HEK293 (cell line): ENCODE data around the gene ADAMTSL4.
A peak's percentile ranks its signal among the peaks of the same experiment; 100 is the strongest.

Experiments
- CTCF ChIA-PET: fragments of 350-600 bp; formaldehyde crosslinking; extraction: SDS; loops from one replicate; lab custom pipeline; 2021; ENCODE audit warnings: antibody characterized with exemption; lab: Yijun Ruan, JAX
- POLR2A ChIA-PET: fragments of 300-600 bp; formaldehyde crosslinking; extraction: SDS; loops from one replicate; lab custom pipeline; 2020; ENCODE audit warnings: antibody characterized with exemption, inconsistent platforms; lab: Yijun Ruan, JAX
- H3K27ac ChIP-seq: fragments of 200-500 bp; sonication (Bioruptor generic); 2 replicates; pipeline ENCODE4 v1.5.1; 2014; ENCODE audit warnings: low read depth, low read length, control low read depth, inconsistent platforms; ENCODE audit errors: extremely low read depth
- H3K36me3 ChIP-seq, 2 experiments: fragments of 200-500 bp in 1 of 2; sonication (Bioruptor generic) in 1 of 2; 1 replicate in 1 of 2; 2 replicates in 1 of 2; pipeline ENCODE4 v1.5.1; 2014 to 2017; ENCODE audit warnings: inconsistent platforms in 2 of 2, low read length in 2 of 2; ENCODE audit not compliant: control insufficient read depth in 2 of 2, insufficient read depth in 1 of 2
- H3K4me1 ChIP-seq: fragments of 200-500 bp; sonication (Bioruptor generic); 2 replicates; pipeline ENCODE4 v1.5.1; 2014; ENCODE audit warnings: mild to moderate bottlenecking, low read length, inconsistent platforms; ENCODE audit not compliant: control insufficient read depth, insufficient read depth
- H3K4me3 ChIP-seq: 2 replicates; pipeline ENCODE4 v1.5.1; 2011; ENCODE audit warnings: low read depth, mild to moderate bottlenecking, control low read depth, low read length, moderate library complexity
- H3K9me3 ChIP-seq: fragments of 200-500 bp; sonication (Bioruptor generic); 2 replicates; pipeline ENCODE4 v1.5.1; 2014; ENCODE audit warnings: low read depth, low read length, inconsistent platforms; ENCODE audit not compliant: control insufficient read depth, insufficient read depth
- KLF1 ChIP-seq: fragments of 450-650 bp; formaldehyde crosslinking; IDR thresholded peaks from 2 replicates; pipeline ENCODE4 v1.5.1; 2016; ENCODE audit warnings: missing biosample characterization, missing genetic modification characterization
- PBX3 ChIP-seq: sonication (generic); formaldehyde crosslinking; IDR thresholded peaks from 2 replicates; pipeline ENCODE4 v1.8.1; 2022; ENCODE audit warnings: mild to moderate bottlenecking, moderate library complexity, missing genetic modification reagents
- SALL2 ChIP-seq: fragments of 450-650 bp; formaldehyde crosslinking; IDR thresholded peaks from 2 replicates; pipeline ENCODE4 v1.5.0; 2017; ENCODE audit warnings: missing biosample characterization, mild to moderate bottlenecking, missing genetic modification characterization, borderline replicate concordance
- ZBTB7A ChIP-seq: fragments of 450-650 bp; formaldehyde crosslinking; IDR thresholded peaks from 2 replicates; pipeline ENCODE4 v1.5.1; 2016; ENCODE audit warnings: low read depth, missing biosample characterization, missing genetic modification characterization
- ZFHX2 ChIP-seq: fragments of 450-650 bp; formaldehyde crosslinking; conservative IDR thresholded peaks from 2 replicates; pipeline ENCODE4 v1.5.1; 2016; ENCODE audit warnings: missing biosample characterization, missing genetic modification characterization
- ZNF10 ChIP-seq: fragments of 450-650 bp; formaldehyde crosslinking; IDR thresholded peaks from 2 replicates; pipeline ENCODE4 v1.5.1; 2017; ENCODE audit warnings: missing biosample characterization, missing genetic modification characterization
- ZNF114 ChIP-seq: fragments of 450-650 bp; formaldehyde crosslinking; IDR thresholded peaks from 2 replicates; pipeline ENCODE4 v1.5.0; 2017; ENCODE audit warnings: missing biosample characterization, missing genetic modification characterization
- ZNF121 ChIP-seq: fragments of 450-650 bp; formaldehyde crosslinking; IDR thresholded peaks from 2 replicates; pipeline ENCODE4 v1.5.1; 2016; ENCODE audit warnings: missing biosample characterization, missing genetic modification characterization
- ZNF132 ChIP-seq: fragments of 450-650 bp; formaldehyde crosslinking; IDR thresholded peaks from 2 replicates; pipeline ENCODE4 v1.5.1; 2017; ENCODE audit warnings: missing biosample characterization, missing genetic modification characterization, borderline replicate concordance
- ZNF335 ChIP-seq: fragments of 450-650 bp; formaldehyde crosslinking; conservative IDR thresholded peaks from 2 replicates; pipeline ENCODE4 v1.5.1; 2016; ENCODE audit warnings: missing biosample characterization, missing genetic modification characterization
- ZNF366 ChIP-seq: fragments of 450-650 bp; formaldehyde crosslinking; conservative IDR thresholded peaks from 2 replicates; pipeline ENCODE4 v1.5.1; 2016; ENCODE audit warnings: missing biosample characterization, missing genetic modification characterization
- ZNF37A ChIP-seq: fragments of 450-650 bp; IDR thresholded peaks from 2 replicates; pipeline ENCODE4 v1.5.1; 2018; ENCODE audit warnings: missing biosample characterization, missing genetic modification characterization
- ZNF501 ChIP-seq: fragments of 450-650 bp; formaldehyde crosslinking; IDR thresholded peaks from 2 replicates; pipeline ENCODE4 v1.5.1; 2016; ENCODE audit warnings: missing biosample characterization, missing genetic modification characterization
- ZNF558 ChIP-seq: fragments of 450-650 bp; formaldehyde crosslinking; IDR thresholded peaks from 2 replicates; pipeline ENCODE4 v1.5.1; 2016; ENCODE audit warnings: missing biosample characterization, missing genetic modification characterization
- ZNF596 ChIP-seq: fragments of 450-650 bp; IDR thresholded peaks from 2 replicates; pipeline ENCODE4 v1.5.0; 2018; ENCODE audit warnings: missing biosample characterization, mild to moderate bottlenecking, missing genetic modification characterization, moderate library complexity
- ZNF600 ChIP-seq: fragments of 450-650 bp; formaldehyde crosslinking; IDR thresholded peaks from 2 replicates; pipeline ENCODE4 v1.5.1; 2016; ENCODE audit warnings: missing biosample characterization, missing genetic modification characterization
- ZNF621 ChIP-seq: fragments of 450-650 bp; formaldehyde crosslinking; IDR thresholded peaks from 2 replicates; pipeline ENCODE4 v1.5.1; 2017; ENCODE audit warnings: missing biosample characterization, missing genetic modification characterization
- ZNF623 ChIP-seq: fragments of 450-650 bp; formaldehyde crosslinking; IDR thresholded peaks from 2 replicates; pipeline ENCODE4 v1.5.1; 2016; ENCODE audit warnings: missing biosample characterization, missing genetic modification characterization
- ZNF624 ChIP-seq: fragments of 450-650 bp; formaldehyde crosslinking; IDR thresholded peaks from 2 replicates; pipeline ENCODE4 v1.5.1; 2017; ENCODE audit warnings: missing biosample characterization, missing genetic modification characterization
- ZNF660 ChIP-seq: fragments of 450-650 bp; IDR thresholded peaks from 2 replicates; pipeline ENCODE4 v1.5.1; 2018; ENCODE audit warnings: missing biosample characterization, mild to moderate bottlenecking, missing genetic modification characterization
- ZNF701 ChIP-seq: fragments of 450-650 bp; formaldehyde crosslinking; IDR thresholded peaks from 2 replicates; pipeline ENCODE4 v1.5.1; 2016; ENCODE audit warnings: missing biosample characterization, missing genetic modification characterization
- TF ChIP-seq, protein P1 (sequence below): fragments of 450-650 bp; formaldehyde crosslinking; IDR thresholded peaks from 2 replicates; pipeline ENCODE4 v1.5.1; 2016; ENCODE audit warnings: missing biosample characterization, missing genetic modification characterization, borderline replicate concordance
- TF ChIP-seq, protein P2 (sequence below): fragments of 450-650 bp; formaldehyde crosslinking; IDR thresholded peaks from 2 replicates; pipeline ENCODE4 v1.5.1; 2016; ENCODE audit warnings: missing biosample characterization, missing genetic modification characterization
- TF ChIP-seq, protein P3 (sequence below): fragments of 450-650 bp; formaldehyde crosslinking; IDR thresholded peaks from 2 replicates; pipeline ENCODE4 v1.5.1; 2016; ENCODE audit warnings: missing biosample characterization, missing genetic modification characterization

Gene ADAMTSL4

DNA sequence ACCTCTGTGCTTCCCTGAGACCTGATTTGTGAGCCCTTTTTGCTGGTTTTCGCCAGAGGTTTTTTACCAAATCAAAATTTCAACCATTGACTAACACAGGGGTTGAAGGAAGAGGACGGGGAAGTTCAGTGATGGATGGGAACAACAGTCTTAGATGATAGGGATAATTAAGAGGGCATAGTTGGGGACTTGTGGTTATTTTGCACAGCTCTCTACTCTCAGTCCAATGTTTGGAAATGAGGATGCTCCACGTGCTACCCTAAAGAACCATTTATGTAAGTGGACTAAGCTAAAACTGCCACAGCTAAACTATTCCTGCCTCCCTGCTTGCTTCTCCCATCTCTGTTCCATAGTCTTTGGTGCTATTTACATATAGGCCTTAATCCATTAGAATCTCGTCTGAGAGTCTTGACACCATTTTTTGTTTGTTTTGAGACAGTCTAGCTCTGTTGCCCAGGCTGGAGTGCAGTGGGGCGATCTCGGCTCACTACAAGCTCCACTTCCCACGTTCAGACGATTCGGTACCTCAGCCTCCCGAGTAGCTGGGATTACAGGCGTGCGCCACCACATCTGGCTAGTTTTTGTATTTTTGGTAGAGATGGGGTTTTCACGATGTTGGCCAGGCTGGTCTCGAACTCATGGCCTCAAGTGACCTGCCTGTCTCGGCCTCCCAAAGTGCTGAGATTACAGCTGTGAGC is 30.9 kb downstream of the ADAMTSL4 start:
- CTCF ChIA-PET = interaction anchor here (0.5 to 14.0 kb wide), 13 partner anchors 9 to 418 kb away, joined by 3 to 135 read pairs (median 4); partner anchors contain the start of genes ENSA and FALEC
- peak overlapping the region; percentile 95 for H3K27ac ChIP-seq
- H3K9me3 ChIP-seq = no peaks in the 10 kb centered on the region
- POLR2A ChIA-PET = interaction anchor here (0.6 to 13.5 kb wide), 31 partner anchors 9 to 740 kb away, joined by 3 to 272 read pairs (median 5); partner anchors contain the start of genes ADAMTSL4, APH1A, ENSA and FALEC
- H3K4me3 ChIP-seq = peak overlapping the region; percentile 46
- H3K36me3 ChIP-seq = peaks cover 0 to 38% of the 10 kb centered on the region in 2 experiments; a peak in 2 of 3 replicates
- no peaks in the 10 kb centered on the region for H3K4me1 ChIP-seq
- TF ChIP-seq, protein P1, sequence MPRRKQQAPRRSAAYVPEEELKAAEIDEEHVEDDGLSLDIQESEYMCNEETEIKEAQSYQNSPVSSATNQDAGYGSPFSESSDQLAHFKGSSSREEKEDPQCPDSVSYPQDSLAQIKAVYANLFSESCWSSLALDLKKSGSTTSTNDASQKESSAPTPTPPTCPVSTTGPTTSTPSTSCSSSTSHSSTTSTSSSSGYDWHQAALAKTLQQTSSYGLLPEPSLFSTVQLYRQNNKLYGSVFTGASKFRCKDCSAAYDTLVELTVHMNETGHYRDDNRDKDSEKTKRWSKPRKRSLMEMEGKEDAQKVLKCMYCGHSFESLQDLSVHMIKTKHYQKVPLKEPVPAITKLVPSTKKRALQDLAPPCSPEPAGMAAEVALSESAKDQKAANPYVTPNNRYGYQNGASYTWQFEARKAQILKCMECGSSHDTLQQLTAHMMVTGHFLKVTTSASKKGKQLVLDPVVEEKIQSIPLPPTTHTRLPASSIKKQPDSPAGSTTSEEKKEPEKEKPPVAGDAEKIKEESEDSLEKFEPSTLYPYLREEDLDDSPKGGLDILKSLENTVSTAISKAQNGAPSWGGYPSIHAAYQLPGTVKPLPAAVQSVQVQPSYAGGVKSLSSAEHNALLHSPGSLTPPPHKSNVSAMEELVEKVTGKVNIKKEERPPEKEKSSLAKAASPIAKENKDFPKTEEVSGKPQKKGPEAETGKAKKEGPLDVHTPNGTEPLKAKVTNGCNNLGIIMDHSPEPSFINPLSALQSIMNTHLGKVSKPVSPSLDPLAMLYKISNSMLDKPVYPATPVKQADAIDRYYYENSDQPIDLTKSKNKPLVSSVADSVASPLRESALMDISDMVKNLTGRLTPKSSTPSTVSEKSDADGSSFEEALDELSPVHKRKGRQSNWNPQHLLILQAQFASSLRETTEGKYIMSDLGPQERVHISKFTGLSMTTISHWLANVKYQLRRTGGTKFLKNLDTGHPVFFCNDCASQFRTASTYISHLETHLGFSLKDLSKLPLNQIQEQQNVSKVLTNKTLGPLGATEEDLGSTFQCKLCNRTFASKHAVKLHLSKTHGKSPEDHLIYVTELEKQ (tag by site-specific recombination) = no peak
- TF ChIP-seq PBX3 (CRISPR knock-in tag) (no peak), KLF1 (tag by site-specific recombination) (no peak), ZNF121 (0 out of 2 replicates have a peak, but pooled peaks have one; percentile 12), ZNF335 (tag by site-specific recombination) (peak; percentile 89), ZNF10 (tag by site-specific recombination) (no peak), ZNF623 (tag by site-specific recombination) (no peak), ZNF600 (tag by site-specific recombination) (0 out of 2 replicates have a peak, but pooled peaks have one; percentile 26), ZNF501 (0 out of 2 replicates have a peak, but pooled peaks have one; percentile 25), ZNF701 (tag by site-specific recombination) (no peak), ZNF558 (no peak), ZNF366 (no peak), ZNF114 (no peak), ZNF596 (tag by site-specific recombination) (no peak), ZFHX2 (tag by site-specific recombination) (no peak), SALL2 (tag by site-specific recombination) (no peak), ZNF132 (tag by site-specific recombination) (no peak), ZNF621 (tag by site-specific recombination) (no peak), ZNF37A (tag by site-specific recombination) (no peak), ZBTB7A (tag by site-specific recombination) (no peak), ZNF660 (peak; percentile 27; the same call in 1 of the 2 replicates), ZNF624 (tag by site-specific recombination) (no peak)
- TF ChIP-seq, protein P2, sequence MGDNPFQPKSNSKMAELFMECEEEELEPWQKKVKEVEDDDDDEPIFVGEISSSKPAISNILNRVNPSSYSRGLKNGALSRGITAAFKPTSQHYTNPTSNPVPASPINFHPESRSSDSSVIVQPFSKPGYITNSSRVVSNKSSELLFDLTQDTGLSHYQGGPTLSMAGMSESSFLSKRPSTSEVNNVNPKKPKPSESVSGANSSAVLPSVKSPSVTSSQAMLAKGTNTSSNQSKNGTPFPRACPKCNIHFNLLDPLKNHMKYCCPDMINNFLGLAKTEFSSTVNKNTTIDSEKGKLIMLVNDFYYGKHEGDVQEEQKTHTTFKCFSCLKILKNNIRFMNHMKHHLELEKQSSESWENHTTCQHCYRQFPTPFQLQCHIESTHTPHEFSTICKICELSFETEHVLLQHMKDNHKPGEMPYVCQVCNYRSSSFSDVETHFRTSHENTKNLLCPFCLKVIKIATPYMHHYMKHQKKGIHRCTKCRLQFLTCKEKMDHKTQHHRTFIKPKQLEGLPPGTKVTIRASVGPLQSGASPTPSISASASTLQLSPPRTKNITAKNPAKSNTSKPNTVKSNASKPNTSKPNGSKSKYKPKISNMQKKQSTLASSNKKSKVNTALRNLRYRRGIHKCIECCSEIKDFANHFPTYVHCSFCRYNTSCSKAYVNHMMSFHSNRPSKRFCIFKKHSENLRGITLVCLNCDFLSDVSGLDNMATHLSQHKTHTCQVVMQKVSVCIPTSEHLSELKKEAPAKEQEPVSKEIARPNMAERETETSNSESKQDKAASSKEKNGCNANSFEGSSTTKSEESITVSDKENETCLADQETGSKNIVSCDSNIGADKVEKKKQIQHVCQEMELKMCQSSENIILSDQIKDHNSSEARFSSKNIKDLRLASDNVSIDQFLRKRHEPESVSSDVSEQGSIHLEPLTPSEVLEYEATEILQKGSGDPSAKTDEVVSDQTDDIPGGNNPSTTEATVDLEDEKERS (tag by site-specific recombination) = peak; percentile 69; the same call in 1 of the 2 replicates
- TF ChIP-seq, protein P3, sequence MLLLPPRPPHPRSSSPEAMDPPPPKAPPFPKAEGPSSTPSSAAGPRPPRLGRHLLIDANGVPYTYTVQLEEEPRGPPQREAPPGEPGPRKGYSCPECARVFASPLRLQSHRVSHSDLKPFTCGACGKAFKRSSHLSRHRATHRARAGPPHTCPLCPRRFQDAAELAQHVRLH (tag by site-specific recombination) = 0 out of 2 replicates have a peak, but pooled peaks have one; percentile 57
